HepG2 (cell line): ENCODE measurements around the gene PCGF6. TPM values are rescaled to one million over a fixed set of nuclear protein-coding genes. Genes with fewer than 3 reads are reported as not detected.

ENCODE experiments used
- HDAC1 ChIP-seq: sonication (generic); formaldehyde crosslinking; IDR thresholded peaks from 2 replicates; pipeline ENCODE4 v1.5.1; 2020; ENCODE audit warnings: mild to moderate bottlenecking, missing genetic modification reagents
- KLF12 ChIP-seq: sonication (generic); formaldehyde crosslinking; IDR thresholded peaks from 2 replicates; pipeline ENCODE4 v1.4.0; 2020; ENCODE audit warnings: missing genetic modification reagents, borderline replicate concordance
- MBD4 ChIP-seq: IDR thresholded peaks from 2 replicates; pipeline ENCODE4 v1.6.1; 2012; ENCODE audit warnings: low read length, inconsistent platforms, borderline replicate concordance
- NR1H2 ChIP-seq: sonication (generic); formaldehyde crosslinking; IDR thresholded peaks from 2 replicates; pipeline ENCODE4 v1.8.1; 2022; ENCODE audit warnings: low read depth, missing genetic modification reagents, borderline replicate concordance
- POLR2G ChIP-seq: fragments of 200-400 bp; formaldehyde crosslinking; IDR thresholded peaks from 2 replicates; pipeline ENCODE4 v1.6.1; 2018; ENCODE audit warnings: mild to moderate bottlenecking, low read depth, low read length, moderate library complexity
- RFXAP ChIP-seq: sonication (generic); formaldehyde crosslinking; IDR thresholded peaks from 2 replicates; pipeline ENCODE4 v1.4.0; 2020; ENCODE audit warnings: missing genetic modification reagents, borderline replicate concordance
- SETDB1 ChIP-seq: sonication (generic); formaldehyde crosslinking; IDR thresholded peaks from 2 replicates; pipeline ENCODE4 v1.5.1; 2020; ENCODE audit warnings: missing genetic modification reagents, mild to moderate bottlenecking, borderline replicate concordance
- SRSF1 ChIP-seq: fragments of 200-400 bp; formaldehyde crosslinking; optimal IDR thresholded peaks from 2 replicates; pipeline ENCODE3; 2017; ENCODE audit warnings: mild to moderate bottlenecking, low read depth, low read length, moderate library complexity
- TBX2 ChIP-seq: sonication (generic); formaldehyde crosslinking; IDR thresholded peaks from 2 replicates; pipeline ENCODE4 v1.5.0; 2020; ENCODE audit warnings: missing genetic modification reagents, mild to moderate bottlenecking, borderline replicate concordance
- ZBTB38 ChIP-seq: sonication (generic); formaldehyde crosslinking; IDR thresholded peaks from 2 replicates; pipeline ENCODE4 v1.5.1; 2020; ENCODE audit warnings: mild to moderate bottlenecking, missing genetic modification reagents
- ZFP36L2 ChIP-seq: sonication (generic); formaldehyde crosslinking; IDR thresholded peaks from 2 replicates; pipeline ENCODE4 v1.4.0; 2020; ENCODE audit warnings: missing genetic modification reagents
- ZKSCAN8 ChIP-seq: IDR thresholded peaks from 2 replicates; pipeline ENCODE4 v1.6.1; 2016; ENCODE audit warnings: borderline replicate concordance, missing genetic modification reagents, missing compliant biosample characterization
- ZNF136 ChIP-seq: sonication (generic); formaldehyde crosslinking; IDR thresholded peaks from 2 replicates; pipeline ENCODE4 v1.8.1; 2022; ENCODE audit warnings: low read depth, mild to moderate bottlenecking, moderate library complexity, missing genetic modification reagents
- ZNF564 ChIP-seq: sonication (generic); formaldehyde crosslinking; IDR thresholded peaks from 2 replicates; pipeline ENCODE4 v1.8.1; 2023; ENCODE audit warnings: mild to moderate bottlenecking, missing genetic modification reagents
- ZSCAN25 ChIP-seq: sonication (generic); formaldehyde crosslinking; IDR thresholded peaks from 2 replicates; pipeline ENCODE4 v1.8.0; 2022; ENCODE audit warnings: mild to moderate bottlenecking, missing genetic modification reagents
- polyA plus RNA-seq, 8 experiments: library from polyadenylated mRNA; depleted of rRNA in 3 of 8; stranded (reverse) in 7 of 8; unstranded in 1 of 8; fragments of >200 nt; fragmentation: Illumina TruSeq in 4 of 8; extraction: Trizol in 4 of 8; gene quantifications; 2 replicates each; pipeline versions ENCODE4 v1.2.1 to v1.2.3, GENCODE V29; 2011 to 2016; ENCODE audit warnings: low read depth in 4 of 8, missing spikeins in 1 of 8, mixed read lengths in 1 of 8; ENCODE audit not compliant: insufficient read depth in 1 of 8
- total RNA-seq, 5 experiments: library from RNA; depleted of rRNA; stranded (reverse); fragments of >200 nt; fragmentation: Illumina TruSeq; extraction: Trizol; gene quantifications; 2 replicates each; pipeline ENCODE4 v1.2.3, GENCODE V29; 2016; ENCODE audit warnings: low read depth in 1 of 5
- TF ChIP-seq, protein P1 (sequence below): sonication (generic); formaldehyde crosslinking; IDR thresholded peaks from 2 replicates; pipeline ENCODE4 v1.4.0; 2020; ENCODE audit warnings: low read depth, missing genetic modification reagents
- TF ChIP-seq, protein P2 (sequence below): sonication (generic); formaldehyde crosslinking; IDR thresholded peaks from 2 replicates; pipeline ENCODE4 v1.5.1; 2020; ENCODE audit warnings: missing genetic modification reagents, mild to moderate bottlenecking, borderline replicate concordance
- TF ChIP-seq, protein P3 (sequence below), 2 experiments: sonication (generic) in 1 of 2; formaldehyde crosslinking in 1 of 2; IDR thresholded peaks; 2 replicates each; pipeline versions ENCODE4 v1.6.1 to v1.9.0; 2014 to 2022; ENCODE audit warnings: antibody characterized with exemption in 1 of 2, borderline replicate concordance in 1 of 2, inconsistent platforms in 1 of 2, low read depth in 1 of 2, missing genetic modification reagents in 1 of 2

PCGF6 gene
- total and polyA plus RNA-seq, 2 of the 13 experiments (the other 11 are each of a cell fraction or from before 2014, with no cell fraction given), result 5.2 to 19.4 TPM

DNA sequence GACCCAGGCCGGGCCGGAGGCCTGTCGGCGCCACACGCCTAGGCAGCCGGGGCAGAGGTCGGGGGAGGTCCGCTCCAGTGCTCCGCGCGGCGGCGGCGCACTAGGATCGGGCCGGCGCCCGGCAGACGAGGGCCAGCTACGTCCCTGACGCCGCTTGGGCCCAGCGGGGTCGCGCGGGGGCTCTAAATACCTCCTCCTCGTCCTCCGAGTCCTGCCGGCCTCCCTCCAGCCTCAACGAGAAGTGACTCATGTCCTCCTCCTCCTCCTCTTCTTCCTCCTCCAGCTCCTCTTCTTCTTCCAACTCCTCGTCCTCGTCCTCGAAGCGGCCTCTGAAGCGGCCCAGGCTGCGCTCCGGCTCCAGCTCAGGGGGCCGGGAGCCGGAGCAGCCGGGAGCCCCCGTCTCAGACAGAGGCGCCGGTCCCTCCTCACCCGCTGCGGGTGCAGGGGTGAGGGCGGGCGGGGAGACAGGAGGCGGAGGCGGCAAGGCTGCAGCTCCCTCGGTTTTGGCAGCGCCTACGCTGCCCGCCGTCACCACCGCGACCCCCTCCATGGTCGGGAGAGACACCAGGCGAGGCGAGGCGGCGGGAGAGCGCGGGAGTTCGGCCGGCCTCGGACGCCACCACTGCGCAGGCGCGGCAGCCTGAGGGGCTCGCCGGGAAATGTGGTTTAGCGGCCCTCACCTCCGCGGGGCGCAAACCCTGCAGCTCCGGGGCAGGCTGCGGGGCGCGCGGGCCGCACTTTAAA lies at the start of gene PCGF6 (continued):
- TF ChIP-seq, protein P1, sequence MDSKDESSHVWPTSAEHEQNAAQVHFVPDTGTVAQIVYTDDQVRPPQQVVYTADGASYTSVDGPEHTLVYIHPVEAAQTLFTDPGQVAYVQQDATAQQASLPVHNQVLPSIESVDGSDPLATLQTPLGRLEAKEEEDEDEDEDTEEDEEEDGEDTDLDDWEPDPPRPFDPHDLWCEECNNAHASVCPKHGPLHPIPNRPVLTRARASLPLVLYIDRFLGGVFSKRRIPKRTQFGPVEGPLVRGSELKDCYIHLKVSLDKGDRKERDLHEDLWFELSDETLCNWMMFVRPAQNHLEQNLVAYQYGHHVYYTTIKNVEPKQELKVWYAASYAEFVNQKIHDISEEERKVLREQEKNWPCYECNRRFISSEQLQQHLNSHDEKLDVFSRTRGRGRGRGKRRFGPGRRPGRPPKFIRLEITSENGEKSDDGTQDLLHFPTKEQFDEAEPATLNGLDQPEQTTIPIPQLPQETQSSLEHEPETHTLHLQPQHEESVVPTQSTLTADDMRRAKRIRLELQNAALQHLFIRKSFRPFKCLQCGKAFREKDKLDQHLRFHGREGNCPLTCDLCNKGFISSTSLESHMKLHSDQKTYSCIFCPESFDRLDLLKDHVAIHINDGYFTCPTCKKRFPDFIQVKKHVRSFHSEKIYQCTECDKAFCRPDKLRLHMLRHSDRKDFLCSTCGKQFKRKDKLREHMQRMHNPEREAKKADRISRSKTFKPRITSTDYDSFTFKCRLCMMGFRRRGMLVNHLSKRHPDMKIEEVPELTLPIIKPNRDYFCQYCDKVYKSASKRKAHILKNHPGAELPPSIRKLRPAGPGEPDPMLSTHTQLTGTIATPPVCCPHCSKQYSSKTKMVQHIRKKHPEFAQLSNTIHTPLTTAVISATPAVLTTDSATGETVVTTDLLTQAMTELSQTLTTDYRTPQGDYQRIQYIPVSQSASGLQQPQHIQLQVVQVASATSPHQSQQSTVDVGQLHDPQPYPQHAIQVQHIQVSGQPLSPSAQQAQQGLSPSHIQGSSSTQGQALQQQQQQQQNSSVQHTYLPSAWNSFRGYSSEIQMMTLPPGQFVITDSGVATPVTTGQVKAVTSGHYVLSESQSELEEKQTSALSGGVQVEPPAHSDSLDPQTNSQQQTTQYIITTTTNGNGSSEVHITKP, result no peak
- TF ChIP-seq NR1H2 (CRISPR knock-in tag) (no peak), ZKSCAN8 (CRISPR knock-in tag) (no peak), HDAC1 (CRISPR knock-in tag) (no peak), ZNF564 (0 out of 2 replicates have a peak, but pooled peaks have one; percentile 65), RFXAP (CRISPR knock-in tag) (no peak), ZSCAN25 (peak; percentile 96), ZFP36L2 (CRISPR knock-in tag) (no peak), MBD4 (no peak), ZBTB38 (CRISPR knock-in tag) (peak; percentile 39; the same call in 1 of the 2 replicates), KLF12 (CRISPR knock-in tag) (no peak), SRSF1 (no peak), ZNF136 (CRISPR knock-in tag) (no peak), SETDB1 (CRISPR knock-in tag) (no peak), TBX2 (CRISPR knock-in tag) (peak; percentile 64; the same call in 1 of the 2 replicates), POLR2G (peak; percentile 72)
- TF ChIP-seq, protein P2, sequence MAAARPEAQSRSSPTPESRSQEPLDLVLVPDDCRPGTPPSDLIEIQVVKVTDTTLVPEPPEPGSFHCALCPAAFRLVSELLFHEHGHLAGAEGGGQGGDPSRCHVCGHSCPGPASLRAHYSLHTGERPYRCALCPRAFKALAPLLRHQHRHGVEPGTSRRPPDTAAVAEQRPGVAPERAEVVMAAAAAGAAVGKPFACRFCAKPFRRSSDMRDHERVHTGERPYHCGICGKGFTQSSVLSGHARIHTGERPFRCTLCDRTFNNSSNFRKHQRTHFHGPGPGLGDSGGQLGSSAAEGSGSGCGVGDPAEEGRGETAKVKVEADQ (CRISPR knock-in tag), result peak; percentile 46; the same call in 1 of the 2 replicates
- TF ChIP-seq, protein P3, sequence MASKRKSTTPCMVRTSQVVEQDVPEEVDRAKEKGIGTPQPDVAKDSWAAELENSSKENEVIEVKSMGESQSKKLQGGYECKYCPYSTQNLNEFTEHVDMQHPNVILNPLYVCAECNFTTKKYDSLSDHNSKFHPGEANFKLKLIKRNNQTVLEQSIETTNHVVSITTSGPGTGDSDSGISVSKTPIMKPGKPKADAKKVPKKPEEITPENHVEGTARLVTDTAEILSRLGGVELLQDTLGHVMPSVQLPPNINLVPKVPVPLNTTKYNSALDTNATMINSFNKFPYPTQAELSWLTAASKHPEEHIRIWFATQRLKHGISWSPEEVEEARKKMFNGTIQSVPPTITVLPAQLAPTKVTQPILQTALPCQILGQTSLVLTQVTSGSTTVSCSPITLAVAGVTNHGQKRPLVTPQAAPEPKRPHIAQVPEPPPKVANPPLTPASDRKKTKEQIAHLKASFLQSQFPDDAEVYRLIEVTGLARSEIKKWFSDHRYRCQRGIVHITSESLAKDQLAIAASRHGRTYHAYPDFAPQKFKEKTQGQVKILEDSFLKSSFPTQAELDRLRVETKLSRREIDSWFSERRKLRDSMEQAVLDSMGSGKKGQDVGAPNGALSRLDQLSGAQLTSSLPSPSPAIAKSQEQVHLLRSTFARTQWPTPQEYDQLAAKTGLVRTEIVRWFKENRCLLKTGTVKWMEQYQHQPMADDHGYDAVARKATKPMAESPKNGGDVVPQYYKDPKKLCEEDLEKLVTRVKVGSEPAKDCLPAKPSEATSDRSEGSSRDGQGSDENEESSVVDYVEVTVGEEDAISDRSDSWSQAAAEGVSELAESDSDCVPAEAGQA (IDR thresholded peaks at IDR 0.05; ENCODE audit: low read depth), result no peak; the same call in 1 of the 2 replicates
- TF ChIP-seq, protein P3 (CRISPR knock-in tag; IDR thresholded peaks at IDR 0.05; ENCODE audit: borderline replicate concordance), result no peak
